Neural cell (in vitro differentiated cells): ENCODE data around the gene HCFC2. TPM values are rescaled to one million over a fixed set of nuclear protein-coding genes. Genes with fewer than 3 reads are reported as not detected.

Source experiments
- H2AFZ ChIP-seq: fragments of 200-600, 300-800 bp; sonication (generic), shearing (Covaris generic); 2 replicates; pipeline ENCODE4 v1.6.0; 2014; ENCODE audit warnings: low read depth, mild to moderate bottlenecking, antibody characterized with exemption, low read length, moderate library complexity
- H3F3A ChIP-seq: fragments of 200-600 bp; shearing (Covaris generic); 2 replicates; pipeline ENCODE4 v1.6.1; 2016; ENCODE audit warnings: mild to moderate bottlenecking, moderate library complexity, mixed read lengths, antibody characterized with exemption, low read length; ENCODE audit not compliant: insufficient read depth, poor library complexity, severe bottlenecking
- H3K27ac ChIP-seq: fragments of 200-600, 300-800 bp; sonication (generic), shearing (Covaris generic); 2 replicates; pipeline ENCODE4 v1.5.1; 2014; ENCODE audit warnings: mild to moderate bottlenecking, low read length, moderate library complexity
- H3K27me3 ChIP-seq: fragments of 300-800, 200-600 bp; sonication (generic), shearing (Covaris generic); 2 replicates; pipeline ENCODE4 v1.6.0; 2014; ENCODE audit warnings: mild to moderate bottlenecking, low read depth, low read length, moderate library complexity; ENCODE audit not compliant: insufficient read depth
- H3K36me3 ChIP-seq: fragments of 300-800, 200-600 bp; sonication (generic), shearing (Covaris generic); 2 replicates; pipeline ENCODE4 v1.5.1; 2014; ENCODE audit warnings: mild to moderate bottlenecking, antibody characterized with exemption, low read length, moderate library complexity; ENCODE audit not compliant: insufficient read depth
- H3K4me2 ChIP-seq: fragments of 300-800, 200-600 bp; sonication (generic), shearing (Covaris generic); 2 replicates; pipeline ENCODE4 v1.6.0; 2014; ENCODE audit warnings: mild to moderate bottlenecking, low read length
- H3K4me3 ChIP-seq: fragments of 300-800, 200-600 bp; sonication (generic), shearing (Covaris generic); 2 replicates; pipeline ENCODE4 v1.5.1; 2014; ENCODE audit warnings: mild to moderate bottlenecking, low read length, moderate library complexity
- H3K79me2 ChIP-seq: fragments of 200-600 bp; shearing (Covaris generic); replicated peaks from 2 replicates; pipeline ENCODE4 v1.6.0; 2014; ENCODE audit warnings: mild to moderate bottlenecking, low read length, moderate library complexity; ENCODE audit not compliant: insufficient read depth
- H3K9ac ChIP-seq: fragments of 300-800, 200-600 bp; sonication (generic), shearing (Covaris generic); 2 replicates; pipeline ENCODE4 v1.6.1; 2016; ENCODE audit warnings: mild to moderate bottlenecking, low read length, mixed read lengths
- H3K9me2 ChIP-seq: fragments of 200-600 bp; shearing (Covaris generic); 2 replicates; pipeline ENCODE4 v1.6.1; 2016; ENCODE audit warnings: mild to moderate bottlenecking, low read length, mixed read lengths; ENCODE audit not compliant: insufficient read depth
- H3K9me3 ChIP-seq: fragments of 200-600, 300-800 bp; sonication (generic), shearing (Covaris generic); 2 replicates; pipeline ENCODE4 v1.6.1; 2016; ENCODE audit warnings: mild to moderate bottlenecking, mixed run types, low read length, moderate library complexity, mixed read lengths
- H4K20me1 ChIP-seq: fragments of 200-600 bp; shearing (Covaris generic); 2 replicates; pipeline ENCODE4 v1.6.1; 2016; ENCODE audit warnings: mild to moderate bottlenecking, mixed run types; ENCODE audit not compliant: insufficient read depth
- EP300 ChIP-seq: fragments of 450-650 bp; conservative IDR thresholded peaks from 2 replicates; pipeline ENCODE4 v1.6.1; 2014; ENCODE audit warnings: antibody characterized with exemption, mild to moderate bottlenecking, moderate library complexity; ENCODE audit not compliant: poor library complexity, severe bottlenecking
- EZH2 ChIP-seq: fragments of 200-600, 300-800 bp; shearing (Covaris generic), sonication (generic); IDR thresholded peaks from 2 replicates; pipeline ENCODE4 v1.6.1; 2014; ENCODE audit warnings: antibody characterized with exemption, low read length, borderline replicate concordance, mild to moderate bottlenecking; ENCODE audit not compliant: insufficient read depth, poor library complexity, severe bottlenecking
- MXI1 ChIP-seq: fragments of 450-650 bp; conservative IDR thresholded peaks from 2 replicates; pipeline ENCODE4 v1.6.1; 2014; ENCODE audit warnings: antibody characterized with exemption, mild to moderate bottlenecking; ENCODE audit not compliant: poor library complexity, severe bottlenecking
- POLR2AphosphoS5 ChIP-seq: IDR thresholded peaks from 2 replicates; pipeline ENCODE4 v1.6.1; 2012
- RAD21 ChIP-seq: fragments of 450-650 bp; conservative IDR thresholded peaks from 2 replicates; pipeline ENCODE4 v1.6.1; 2014; ENCODE audit warnings: antibody characterized with exemption, mild to moderate bottlenecking, moderate library complexity
- SMC3 ChIP-seq: fragments of 450-650 bp; conservative IDR thresholded peaks from 2 replicates; pipeline ENCODE4 v1.6.1; 2014; ENCODE audit warnings: antibody characterized with exemption, mild to moderate bottlenecking, moderate library complexity; ENCODE audit not compliant: poor library complexity
- TAF1 ChIP-seq: IDR thresholded peaks from 2 replicates; pipeline ENCODE4 v1.6.1; 2012; ENCODE audit warnings: low read depth
- polyA plus RNA-seq: library from polyadenylated mRNA; depleted of rRNA; stranded (reverse); fragments of >200 nt; gene quantifications from 2 replicates; pipeline ENCODE4 v1.2.3, GENCODE V29; 2014
- TF ChIP-seq, protein P1 (sequence below): IDR thresholded peaks from 2 replicates; pipeline ENCODE4 v1.6.1; 2012; ENCODE audit warnings: borderline replicate concordance
- TF ChIP-seq, protein P2 (sequence below): fragments of 450-650 bp; IDR thresholded peaks from 2 replicates; pipeline ENCODE4 v1.5.1; 2014; ENCODE audit warnings: antibody characterized with exemption, mild to moderate bottlenecking, moderate library complexity; ENCODE audit not compliant: poor library complexity, severe bottlenecking

Gene HCFC2
- polyA plus RNA-seq, 1 donor from 2014 or later: 62.4 TPM

DNA sequence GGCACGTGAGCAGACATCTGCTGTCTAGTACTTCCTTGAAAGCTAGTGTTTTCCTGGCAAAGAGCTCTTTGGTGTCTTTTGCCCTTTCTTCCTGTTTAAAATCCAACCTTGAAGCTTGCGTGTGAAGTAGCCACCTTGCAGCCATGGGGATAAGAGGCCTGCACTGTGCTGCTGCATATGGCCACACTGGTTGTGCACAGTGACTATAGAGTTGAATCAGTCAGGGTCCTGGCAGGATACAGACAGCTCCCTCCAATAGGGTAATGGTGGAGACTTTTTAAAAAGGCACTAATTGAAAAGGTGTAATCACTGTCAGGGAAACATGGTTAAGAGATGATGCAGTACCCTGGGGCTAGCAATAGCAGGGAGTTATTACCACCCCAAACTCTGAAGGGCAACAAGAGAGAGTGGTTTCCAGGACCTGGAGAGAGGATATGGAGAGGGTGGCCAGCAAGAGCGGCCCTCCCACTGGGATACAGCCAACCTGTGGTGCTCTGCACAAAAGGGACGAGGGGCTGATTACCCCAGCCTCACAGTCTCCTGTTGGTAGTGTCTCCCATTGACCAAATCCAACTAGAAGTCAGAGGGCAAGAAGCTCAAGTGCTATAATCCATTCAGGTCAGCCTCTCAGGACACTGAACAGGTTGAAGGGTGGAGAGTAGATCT is 9.5 kb upstream of the HCFC2 start:
- H3K9me3 ChIP-seq: no peaks in the 10 kb centered on the region
- no peak overlapping the region for H2AFZ ChIP-seq
- no peak overlapping the region for H3K9ac ChIP-seq
- no peaks in the 10 kb centered on the region for H3K9me2 ChIP-seq
- no peaks in the 10 kb centered on the region for H3K36me3 ChIP-seq
- H3K27me3 ChIP-seq: peaks cover 7% of the 10 kb centered on the region
- H4K20me1 ChIP-seq: no peaks in the 10 kb centered on the region
- no peaks in the 10 kb centered on the region for H3F3A ChIP-seq
- no peak overlapping the region for H3K4me3 ChIP-seq
- TF ChIP-seq SMC3 (no peak), TAF1 (no peak), EZH2 (no peak), POLR2AphosphoS5 (no peak), MXI1 (no peak), RAD21 (no peak), EP300 (no peak)
- TF ChIP-seq, protein P1, sequence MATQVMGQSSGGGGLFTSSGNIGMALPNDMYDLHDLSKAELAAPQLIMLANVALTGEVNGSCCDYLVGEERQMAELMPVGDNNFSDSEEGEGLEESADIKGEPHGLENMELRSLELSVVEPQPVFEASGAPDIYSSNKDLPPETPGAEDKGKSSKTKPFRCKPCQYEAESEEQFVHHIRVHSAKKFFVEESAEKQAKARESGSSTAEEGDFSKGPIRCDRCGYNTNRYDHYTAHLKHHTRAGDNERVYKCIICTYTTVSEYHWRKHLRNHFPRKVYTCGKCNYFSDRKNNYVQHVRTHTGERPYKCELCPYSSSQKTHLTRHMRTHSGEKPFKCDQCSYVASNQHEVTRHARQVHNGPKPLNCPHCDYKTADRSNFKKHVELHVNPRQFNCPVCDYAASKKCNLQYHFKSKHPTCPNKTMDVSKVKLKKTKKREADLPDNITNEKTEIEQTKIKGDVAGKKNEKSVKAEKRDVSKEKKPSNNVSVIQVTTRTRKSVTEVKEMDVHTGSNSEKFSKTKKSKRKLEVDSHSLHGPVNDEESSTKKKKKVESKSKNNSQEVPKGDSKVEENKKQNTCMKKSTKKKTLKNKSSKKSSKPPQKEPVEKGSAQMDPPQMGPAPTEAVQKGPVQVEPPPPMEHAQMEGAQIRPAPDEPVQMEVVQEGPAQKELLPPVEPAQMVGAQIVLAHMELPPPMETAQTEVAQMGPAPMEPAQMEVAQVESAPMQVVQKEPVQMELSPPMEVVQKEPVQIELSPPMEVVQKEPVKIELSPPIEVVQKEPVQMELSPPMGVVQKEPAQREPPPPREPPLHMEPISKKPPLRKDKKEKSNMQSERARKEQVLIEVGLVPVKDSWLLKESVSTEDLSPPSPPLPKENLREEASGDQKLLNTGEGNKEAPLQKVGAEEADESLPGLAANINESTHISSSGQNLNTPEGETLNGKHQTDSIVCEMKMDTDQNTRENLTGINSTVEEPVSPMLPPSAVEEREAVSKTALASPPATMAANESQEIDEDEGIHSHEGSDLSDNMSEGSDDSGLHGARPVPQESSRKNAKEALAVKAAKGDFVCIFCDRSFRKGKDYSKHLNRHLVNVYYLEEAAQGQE: no peak
- TF ChIP-seq, protein P2, sequence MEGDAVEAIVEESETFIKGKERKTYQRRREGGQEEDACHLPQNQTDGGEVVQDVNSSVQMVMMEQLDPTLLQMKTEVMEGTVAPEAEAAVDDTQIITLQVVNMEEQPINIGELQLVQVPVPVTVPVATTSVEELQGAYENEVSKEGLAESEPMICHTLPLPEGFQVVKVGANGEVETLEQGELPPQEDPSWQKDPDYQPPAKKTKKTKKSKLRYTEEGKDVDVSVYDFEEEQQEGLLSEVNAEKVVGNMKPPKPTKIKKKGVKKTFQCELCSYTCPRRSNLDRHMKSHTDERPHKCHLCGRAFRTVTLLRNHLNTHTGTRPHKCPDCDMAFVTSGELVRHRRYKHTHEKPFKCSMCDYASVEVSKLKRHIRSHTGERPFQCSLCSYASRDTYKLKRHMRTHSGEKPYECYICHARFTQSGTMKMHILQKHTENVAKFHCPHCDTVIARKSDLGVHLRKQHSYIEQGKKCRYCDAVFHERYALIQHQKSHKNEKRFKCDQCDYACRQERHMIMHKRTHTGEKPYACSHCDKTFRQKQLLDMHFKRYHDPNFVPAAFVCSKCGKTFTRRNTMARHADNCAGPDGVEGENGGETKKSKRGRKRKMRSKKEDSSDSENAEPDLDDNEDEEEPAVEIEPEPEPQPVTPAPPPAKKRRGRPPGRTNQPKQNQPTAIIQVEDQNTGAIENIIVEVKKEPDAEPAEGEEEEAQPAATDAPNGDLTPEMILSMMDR: no peak
- no peak overlapping the region for H3K4me2 ChIP-seq
- no peaks in the 10 kb centered on the region for H3K79me2 ChIP-seq
- H3K27ac ChIP-seq: no peak overlapping the region

DNA sequence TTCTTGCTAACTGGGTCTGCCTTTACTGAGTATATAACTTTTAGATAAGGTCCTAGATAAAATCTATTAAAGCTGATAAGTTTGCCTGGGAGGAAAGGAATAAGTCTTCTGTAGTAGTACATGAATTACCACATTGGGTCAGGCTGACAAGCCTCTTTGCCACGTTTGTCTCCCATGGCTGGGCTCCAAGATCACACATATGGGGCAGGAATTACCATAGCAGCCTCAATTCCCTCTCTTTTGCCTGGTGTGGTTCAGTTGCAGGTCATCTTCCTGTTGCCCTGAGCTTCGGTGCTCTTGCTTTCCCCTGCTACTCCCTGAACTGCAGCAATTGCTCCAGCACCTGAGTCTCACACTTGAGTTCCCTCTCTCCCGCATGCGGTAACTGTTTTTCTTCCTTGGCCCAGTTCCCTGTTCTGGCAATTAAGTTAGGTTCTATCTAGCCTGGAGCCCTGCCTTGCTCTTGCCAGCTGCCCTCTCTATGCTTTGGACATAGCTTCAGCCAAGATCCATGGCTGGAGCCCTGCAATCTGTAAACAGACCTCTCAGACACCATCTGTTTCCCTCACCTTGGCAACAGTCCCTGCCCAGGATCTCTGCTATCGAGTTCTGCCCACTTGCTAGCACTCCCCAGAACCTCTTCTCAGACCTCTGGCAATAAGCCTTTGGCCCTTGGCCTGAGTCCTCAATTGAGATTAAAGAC is 8.5 kb upstream of the HCFC2 start:
- H3K9ac ChIP-seq: no peak overlapping the region
- H4K20me1 ChIP-seq: no peaks in the 10 kb centered on the region
- H3K27me3 ChIP-seq: no peaks in the 10 kb centered on the region
- no peak for TF ChIP-seq POLR2AphosphoS5
- TF ChIP-seq SMC3: no peak
- TF ChIP-seq, protein P1: no peak
- no peak for TF ChIP-seq EZH2
- no peak for TF ChIP-seq MXI1
- TF ChIP-seq, protein P2: no peak
- TF ChIP-seq EP300: no peak
- TF ChIP-seq RAD21: no peak
- TF ChIP-seq TAF1: no peak
- no peaks in the 10 kb centered on the region for H3K9me2 ChIP-seq
- H3F3A ChIP-seq: no peaks in the 10 kb centered on the region
- no peak overlapping the region for H3K4me2 ChIP-seq
- no peaks in the 10 kb centered on the region for H3K36me3 ChIP-seq
- H3K4me3 ChIP-seq: no peak overlapping the region
- H3K27ac ChIP-seq: no peak overlapping the region
- no peaks in the 10 kb centered on the region for H3K79me2 ChIP-seq
- H2AFZ ChIP-seq: no peak overlapping the region
- no peaks in the 10 kb centered on the region for H3K9me3 ChIP-seq
